GM23248 (cell line): Measurements from ENCODE around the gene PINLYP.

ENCODE experiments used
- EZH2 ChIP-seq: fragments of 200-600 bp; sonication (generic); IDR thresholded peaks from 2 replicates; pipeline ENCODE4 v1.6.1; 2018; ENCODE audit warnings: antibody characterized with exemption, mild to moderate bottlenecking; ENCODE audit not compliant: insufficient read depth, poor library complexity, severe bottlenecking
- EZH2phosphoT487 ChIP-seq: fragments of 200-600 bp; sonication (generic); IDR thresholded peaks from 2 replicates; pipeline ENCODE4 v1.6.1; 2018; ENCODE audit warnings: antibody characterized with exemption, moderate library complexity, mild to moderate bottlenecking, low read depth; ENCODE audit not compliant: insufficient read depth

- TF ChIP-seq EZH2phosphoT487 (no peak), EZH2 (no peak)
These were observed 23.0 kb downstream of the PINLYP start for GRCh38 chr19:43598445-43599240.
